GM19455 (cell line): Measurements from ENCODE around the gene RAE1.
"Not testable (repeated sequence)": the region's sequence is repeated elsewhere in the genome, so short reads cannot be mapped to it uniquely, and the experiment has no call there.

Experiments used
- ATAC-seq: cut with Tn5 transposase; IDR thresholded peaks from one replicate; pipeline ENCODE4 v1.9.1; 2021; ENCODE audit not compliant: unreplicated experiment

The RAE1 gene

DNA sequence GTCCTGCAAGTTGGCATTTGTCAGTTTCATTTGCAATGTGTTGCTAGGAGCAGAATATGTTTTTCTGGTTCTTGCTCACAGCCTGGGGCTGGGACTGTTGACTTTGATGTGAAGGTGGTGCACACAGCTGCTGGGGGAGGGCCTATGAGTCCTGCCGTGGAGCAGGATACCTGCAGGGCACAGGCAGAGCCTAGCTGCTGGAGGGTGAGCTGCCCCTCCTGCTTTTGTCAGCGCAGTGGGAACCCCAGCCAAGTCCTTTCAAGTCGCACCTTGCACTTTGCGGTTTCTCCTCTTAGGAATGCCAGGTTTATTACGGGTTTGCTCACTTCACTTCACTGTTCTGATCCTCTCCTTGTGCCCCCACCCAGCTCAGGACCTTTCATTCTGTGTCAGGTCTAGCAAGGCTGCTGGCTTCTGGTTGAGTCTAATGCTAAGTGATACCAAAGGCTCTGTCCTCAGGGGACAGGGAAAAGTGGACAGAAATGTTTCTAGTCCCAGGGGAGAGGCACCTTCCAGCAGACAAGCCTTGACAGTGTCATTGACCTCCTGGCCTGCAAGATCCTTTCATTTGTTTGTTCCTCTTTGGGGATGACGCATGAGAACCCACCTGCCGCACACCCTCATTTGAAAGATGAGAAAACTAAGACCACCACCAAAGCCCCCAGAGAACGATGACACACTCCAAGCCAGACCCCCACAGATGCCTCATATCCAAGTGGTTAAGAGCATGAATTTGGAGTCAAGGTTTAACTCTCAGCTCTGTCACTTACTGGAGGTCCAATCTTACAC, 24.2 kb upstream of the RAE1 start:
- ATAC-seq = no peak

DNA sequence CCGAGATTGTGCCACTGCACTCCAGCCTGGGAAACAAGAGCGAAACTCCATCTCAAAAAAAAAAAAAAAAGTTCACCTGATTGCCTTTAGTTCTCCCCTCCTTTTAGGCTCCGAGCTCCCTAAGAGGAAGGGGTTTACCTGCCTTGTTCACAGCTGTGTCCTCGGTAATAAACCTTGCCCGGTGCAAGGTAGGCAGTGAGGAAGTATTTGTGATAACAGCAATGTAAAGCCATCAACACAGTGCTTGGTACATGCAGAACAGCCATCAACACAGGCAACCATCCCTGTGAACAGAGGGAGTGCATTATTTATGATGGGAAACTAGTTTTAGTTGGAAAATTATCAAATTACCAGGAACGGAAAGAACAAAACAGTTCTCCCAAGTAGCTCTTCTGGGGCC, 23.2 kb upstream of the RAE1 start:
- no peak for ATAC-seq

DNA sequence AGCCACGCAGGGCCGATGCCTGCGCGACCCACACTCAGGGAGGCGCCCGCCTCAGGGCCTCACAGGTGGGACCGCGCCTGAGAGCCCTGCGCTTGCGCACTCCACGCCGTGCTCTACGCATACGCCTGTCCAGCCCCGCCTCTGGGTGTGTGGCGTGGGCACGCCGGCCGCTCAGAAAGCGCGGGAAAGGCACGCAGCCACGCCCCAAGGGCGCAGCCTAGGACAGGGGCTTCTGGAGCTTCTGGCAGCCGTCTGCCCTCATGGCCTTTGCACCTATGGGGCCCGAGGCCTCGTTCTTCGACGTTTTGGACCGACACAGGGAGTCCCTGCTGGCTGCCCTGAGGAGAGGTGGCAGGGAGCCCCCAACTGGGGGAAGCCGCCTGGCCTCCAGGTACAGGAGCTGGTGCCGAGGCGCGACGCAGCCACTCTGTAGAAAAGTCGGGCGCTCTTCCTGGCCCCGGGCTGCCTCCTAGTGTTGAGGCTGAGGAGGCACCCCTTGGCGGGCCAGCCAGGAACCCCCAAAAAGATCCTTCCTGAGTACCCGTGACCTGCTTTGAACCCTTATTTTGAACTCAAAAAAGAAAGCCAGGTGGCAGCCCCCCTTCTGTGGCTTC, 21.3 kb upstream of the RAE1 start, which contains the start of gene SPO11:
TSS of gene SPO11 (plus strand) at position 196 of the 614 bp plus-strand sequence. CDS start at position 261, 65 bp downstream.
- no peak for ATAC-seq

DNA sequence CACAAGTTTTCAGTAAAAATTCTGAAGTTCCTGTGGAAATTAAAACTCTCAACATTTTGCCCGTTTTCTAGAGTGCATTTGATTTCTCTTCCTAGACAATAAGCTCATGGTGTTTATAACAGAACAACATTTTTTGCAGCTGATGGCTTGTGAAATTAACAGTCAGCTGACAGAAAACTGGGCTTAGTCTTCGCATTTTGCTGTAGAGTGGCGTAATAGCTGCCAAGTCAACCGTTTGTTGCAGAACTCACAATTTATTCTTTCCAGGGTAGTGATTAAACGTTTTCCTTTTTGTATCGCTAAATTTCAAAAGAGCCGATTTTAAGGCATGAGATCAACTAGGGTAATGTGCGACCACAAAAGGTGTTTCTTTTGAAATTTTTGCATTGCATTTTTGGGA, 20.1 kb upstream of the RAE1 start:
- no peak for ATAC-seq

DNA sequence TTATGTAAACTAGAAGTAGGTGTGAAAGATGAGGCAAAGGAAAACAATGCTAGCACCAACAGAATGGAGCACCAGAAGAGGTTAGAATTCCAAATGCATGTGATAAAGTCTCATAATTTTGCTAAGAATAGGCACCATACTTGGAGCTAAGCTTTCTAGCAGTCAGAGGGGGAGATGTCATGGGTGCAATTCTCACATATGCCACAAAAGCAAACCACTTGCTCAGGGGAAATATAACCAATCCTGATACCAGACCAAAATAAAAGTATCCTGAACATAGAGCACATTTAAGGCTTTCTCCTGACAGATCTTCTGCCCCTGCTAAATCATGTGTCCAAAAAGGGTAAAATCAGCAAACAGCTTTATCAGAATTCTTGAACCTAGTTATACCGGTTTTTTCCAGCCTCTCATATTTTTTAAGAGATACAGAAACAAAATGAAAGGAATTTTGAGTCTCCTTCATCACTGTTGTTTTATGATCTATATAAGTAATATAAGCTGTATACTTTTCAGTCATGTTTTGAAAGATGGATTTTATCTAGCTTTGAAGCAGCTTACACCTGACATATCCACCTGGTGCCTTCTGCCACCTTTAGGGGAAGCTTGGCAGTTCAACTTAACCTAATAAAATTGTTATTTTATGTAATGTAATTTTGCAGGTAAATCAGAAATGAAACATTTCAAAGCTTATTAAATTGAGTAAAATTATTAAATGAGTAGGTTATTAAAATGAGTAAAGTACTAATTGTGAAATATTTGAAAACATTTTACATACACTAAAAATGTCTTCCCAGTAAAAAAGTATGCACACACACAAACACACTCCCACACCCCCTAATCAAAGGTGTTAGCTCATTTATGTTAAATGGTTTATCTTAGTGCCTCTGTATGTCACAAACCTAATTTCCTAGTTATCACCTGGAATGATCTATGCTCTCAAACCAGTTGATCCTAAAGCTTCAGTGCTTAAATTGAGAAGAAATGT, 18.7 kb upstream of the RAE1 start:
- ATAC-seq = no peak

DNA sequence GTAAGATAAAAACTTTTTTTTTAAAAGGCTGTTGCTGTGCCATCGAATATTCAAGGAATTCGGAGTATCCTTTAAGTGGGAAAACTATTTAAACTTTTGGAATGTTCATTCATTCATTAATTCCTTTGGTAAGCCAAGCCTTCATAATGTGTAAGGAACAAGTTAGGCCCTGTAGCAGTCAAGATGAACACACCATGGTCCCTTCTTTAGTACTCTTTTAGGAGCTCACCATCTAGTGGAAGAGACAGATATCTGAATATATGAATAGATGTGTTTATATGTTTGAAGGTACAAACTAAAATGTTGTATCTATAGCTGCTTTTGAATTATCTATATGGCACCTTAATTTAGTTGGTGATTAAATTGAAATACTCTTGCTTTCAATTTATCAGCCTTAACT, 15.7 kb upstream of the RAE1 start:
- no peak for ATAC-seq

DNA sequence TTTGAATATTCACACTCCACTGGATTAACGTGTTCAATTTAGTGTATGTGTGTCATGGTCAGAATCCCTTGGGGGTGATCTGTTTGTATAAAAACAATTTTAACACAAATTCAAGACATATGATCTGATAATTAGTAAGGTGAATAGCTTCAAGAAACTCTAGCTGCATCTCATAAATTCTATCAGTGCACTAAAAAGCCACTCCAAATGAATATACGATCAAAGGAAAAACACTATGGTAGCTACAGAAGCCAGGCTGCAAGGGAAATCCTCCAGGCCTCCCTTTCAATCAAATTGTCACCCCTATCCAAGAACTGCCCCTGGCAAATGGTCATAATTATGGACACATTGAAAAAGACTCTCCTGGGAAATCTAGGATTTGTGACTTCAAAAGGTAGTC, 9.4 kb upstream of the RAE1 start:
- no peak for ATAC-seq

DNA sequence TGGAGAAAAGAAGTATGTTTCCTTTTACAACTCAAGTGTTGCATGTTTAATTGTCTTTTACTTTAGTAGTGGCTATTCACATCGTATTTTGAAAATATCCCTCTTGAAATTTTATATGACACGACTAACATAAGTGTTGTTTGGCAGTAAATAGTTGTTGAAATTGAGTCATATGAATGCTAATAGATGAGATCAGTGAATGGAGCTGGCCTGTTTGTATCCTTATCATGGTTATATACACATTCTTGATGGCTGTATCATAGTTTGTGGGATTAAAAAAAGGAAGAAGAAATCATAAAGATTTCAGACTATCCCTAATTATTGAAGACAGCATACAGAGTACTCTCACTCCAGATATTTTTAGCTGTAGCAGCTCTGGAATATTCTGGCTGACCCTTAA, 8.2 kb upstream of the RAE1 start:
- no peak for ATAC-seq

DNA sequence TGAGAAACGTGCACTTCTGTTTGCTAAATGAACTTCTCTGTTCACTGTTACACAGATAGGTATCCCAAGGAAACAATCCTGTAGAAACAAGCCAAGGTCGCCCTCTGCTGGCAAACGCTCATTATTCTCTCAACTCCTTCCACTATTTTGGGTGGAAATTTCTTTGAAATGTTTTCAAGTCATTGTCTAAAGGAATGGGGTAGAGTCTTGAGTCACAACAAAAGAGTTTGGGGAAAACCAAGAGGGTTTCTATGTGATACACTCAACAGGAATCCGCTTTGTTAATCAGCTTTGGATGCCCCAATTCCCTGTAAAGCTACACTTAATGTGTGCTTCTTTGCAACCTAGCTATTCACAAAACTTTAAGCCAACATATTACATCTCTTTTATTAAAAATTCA, 4.6 kb upstream of the RAE1 start:
- ATAC-seq = no peak

DNA sequence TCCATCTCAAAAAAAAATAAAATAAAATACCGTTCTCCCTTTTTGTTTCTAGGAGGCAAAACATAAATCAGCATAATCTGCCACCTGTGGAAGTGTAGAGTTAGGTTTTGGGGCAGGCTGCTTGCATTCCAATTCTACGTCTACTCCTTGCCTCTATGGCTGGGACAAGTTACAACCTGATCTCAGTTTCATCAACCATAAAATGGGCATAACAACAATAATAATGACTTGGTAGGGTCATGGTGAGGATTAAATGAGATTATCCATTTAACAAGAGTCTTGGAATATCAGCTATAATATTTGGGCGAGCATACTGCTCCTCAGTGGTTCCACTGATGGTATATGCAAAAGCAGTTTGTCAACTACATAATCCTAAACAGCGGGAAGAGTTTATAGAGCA, 3.7 kb upstream of the RAE1 start:
- ATAC-seq = no peak

DNA sequence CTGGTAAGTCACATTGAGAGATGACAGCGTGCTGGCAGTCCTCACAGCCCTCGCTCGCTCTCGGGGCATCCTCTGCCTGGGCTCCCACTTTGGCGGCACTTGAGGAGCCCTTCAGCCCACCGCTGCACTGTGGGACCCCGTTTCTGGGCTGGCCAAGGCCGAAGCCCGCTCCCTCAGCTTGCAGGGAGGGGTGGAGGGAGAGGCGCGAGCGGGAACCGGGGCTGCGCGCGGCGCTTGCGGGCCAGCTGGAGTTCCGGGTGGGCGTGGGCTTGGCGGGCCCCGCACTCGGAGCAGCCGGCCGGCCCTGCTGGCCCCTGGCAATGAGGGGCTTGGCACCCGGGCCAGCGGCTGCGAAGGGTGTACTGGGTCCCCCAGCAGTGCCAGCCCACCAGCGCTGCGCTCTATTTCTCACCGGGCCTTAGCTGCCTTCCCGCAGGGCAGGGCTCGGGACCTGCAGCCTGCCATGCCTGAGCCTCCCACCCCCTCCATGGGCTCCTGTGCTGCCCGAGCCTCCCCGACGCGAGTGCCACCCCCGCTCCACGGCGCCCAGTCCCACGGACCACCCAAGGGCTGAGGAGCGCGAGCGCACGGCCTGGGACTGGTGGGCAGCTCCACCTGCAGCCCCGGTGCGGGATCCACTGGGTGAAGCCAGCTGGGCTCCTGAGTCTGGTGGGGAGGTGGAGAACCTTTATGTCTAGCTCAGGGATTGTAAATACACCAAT, 2.7 kb upstream of the RAE1 start:
- ATAC-seq = not testable (repeated sequence)

DNA sequence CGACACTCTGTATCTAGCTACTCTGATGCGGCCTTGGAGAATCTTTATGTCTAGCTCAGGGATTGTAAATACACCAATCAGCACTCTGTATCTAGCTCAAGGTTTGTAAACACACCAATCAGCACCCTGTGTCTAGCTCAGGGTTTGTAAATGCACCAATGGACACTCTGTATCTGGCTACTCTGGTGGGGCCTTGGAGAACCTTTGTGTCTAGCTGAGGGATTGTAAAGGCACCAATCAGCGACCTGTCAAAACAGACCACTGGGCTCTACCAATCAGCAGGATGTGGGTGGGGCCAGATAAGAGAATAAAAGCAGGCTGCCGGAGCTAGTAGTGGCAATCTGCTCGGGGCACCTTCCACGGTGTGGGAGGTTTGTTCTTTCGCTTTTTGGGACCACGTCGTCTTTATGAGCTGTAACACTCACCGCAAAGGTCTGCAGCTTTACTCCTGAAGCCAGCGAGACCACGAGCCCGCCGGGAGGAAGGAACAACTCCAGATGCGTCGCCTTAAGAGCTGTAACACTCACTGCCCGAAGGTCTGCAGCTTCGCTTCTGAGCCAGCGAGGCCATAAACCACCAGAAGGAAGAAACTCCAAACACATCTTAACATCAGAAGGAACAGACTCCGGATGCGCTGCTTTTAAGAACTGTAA, 2.0 kb upstream of the RAE1 start:
- ATAC-seq = not testable (repeated sequence)

DNA sequence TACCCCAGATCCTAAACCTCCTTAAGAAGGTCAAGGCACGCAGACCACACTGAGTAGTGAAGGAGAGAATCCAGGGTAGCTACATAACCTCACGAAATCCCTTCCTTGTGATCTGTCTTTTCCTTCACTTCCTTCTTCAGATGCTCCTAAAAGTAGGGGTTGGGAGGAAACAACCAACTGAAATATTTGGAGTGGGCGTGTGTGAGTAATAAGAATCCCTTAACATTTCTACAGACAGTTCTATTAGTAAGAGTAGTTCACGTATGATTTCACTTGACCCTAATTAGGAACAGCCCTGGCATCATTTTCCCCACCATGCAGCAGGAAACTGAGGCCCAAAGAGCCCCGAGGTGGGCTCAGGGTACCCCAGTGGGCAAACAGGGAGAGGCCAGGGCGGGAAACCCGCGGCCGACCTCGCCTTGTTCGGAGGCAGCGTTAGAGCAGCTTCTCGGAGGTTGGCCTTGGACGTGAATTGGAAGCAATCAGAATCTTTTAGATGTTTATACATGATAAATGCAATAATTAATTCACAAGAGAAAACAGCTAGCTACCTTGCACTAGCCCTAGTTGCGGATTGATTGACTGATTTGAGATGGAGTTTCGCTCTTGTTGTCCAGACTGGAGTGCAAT, 859 bp upstream of the RAE1 start:
- no peak for ATAC-seq

DNA sequence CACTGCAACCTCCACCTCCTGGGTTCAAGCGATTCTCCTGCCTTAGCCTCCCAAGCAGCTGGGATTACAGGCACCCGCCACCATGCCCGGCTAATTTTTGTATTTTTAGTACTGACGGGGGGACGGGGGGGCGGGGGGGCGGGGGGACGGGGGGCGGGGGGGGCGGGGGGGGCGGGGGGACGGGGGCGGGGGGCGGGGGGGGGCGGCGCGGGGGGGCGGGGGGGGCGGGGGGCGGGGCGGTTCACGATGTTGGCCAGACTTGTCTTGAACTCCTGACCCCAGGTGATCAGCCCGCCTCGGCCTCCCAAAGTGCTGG, 371 bp upstream of the RAE1 start:
- not testable (repeated sequence) for ATAC-seq

DNA sequence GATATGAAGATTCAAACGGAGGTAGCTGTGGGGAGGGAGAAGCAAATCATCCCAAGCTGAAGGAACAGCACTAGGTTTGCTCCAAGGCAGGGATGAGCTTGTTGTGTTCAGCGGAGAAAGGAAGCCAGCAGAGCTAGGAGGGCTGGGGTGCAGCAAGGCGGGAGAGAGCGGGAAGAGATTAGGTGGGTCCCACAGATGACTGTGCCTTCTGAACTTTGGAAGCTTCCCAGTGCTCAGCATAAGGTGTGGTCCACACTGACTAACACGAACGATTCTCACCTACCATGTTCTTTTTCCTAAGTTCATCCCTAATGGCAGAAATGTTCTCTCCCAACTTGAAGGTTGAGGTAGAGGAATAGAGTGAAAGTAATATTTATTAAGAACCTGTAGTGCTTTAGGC, 1.2 kb downstream of the RAE1 start:
- no peak for ATAC-seq

DNA sequence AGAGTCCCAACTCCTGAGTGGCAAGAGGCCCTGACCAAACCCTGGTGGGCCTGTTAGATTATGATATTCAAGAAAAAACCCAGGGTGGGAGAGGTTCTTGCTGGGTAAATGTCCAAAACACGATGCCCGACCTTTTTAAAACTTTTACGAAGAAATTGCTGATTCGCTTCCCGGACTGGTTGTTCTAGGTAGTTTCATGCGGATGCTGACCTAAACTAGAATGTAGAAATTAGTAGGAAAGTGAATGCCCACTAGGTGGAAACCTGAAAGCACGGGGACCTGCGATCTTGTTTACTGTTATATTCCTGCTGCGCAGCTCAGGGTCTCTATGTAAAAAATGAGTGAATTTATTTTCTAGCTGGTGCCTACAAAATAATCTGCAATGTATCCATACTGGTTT, 2.3 kb downstream of the RAE1 start:
- no peak for ATAC-seq

DNA sequence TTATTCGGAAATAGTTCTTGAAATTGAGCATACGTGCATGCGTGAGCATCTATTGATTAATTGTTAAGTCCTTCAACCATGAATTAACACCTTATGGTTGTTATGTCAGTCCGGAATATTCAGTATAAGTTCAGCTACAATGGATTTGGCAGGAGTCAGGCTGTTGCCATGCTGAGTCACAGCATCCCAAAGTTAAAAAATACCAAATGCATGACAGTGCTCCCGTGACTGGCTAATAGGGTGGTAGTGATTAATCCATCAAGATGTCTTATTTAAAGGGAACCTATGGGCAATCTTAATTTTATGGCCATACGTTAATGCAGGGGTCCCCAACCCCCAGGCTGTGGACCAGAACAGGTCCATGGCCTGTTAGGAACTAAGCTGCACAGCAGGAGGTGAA, 10.5 kb downstream of the RAE1 start:
- no peak for ATAC-seq

DNA sequence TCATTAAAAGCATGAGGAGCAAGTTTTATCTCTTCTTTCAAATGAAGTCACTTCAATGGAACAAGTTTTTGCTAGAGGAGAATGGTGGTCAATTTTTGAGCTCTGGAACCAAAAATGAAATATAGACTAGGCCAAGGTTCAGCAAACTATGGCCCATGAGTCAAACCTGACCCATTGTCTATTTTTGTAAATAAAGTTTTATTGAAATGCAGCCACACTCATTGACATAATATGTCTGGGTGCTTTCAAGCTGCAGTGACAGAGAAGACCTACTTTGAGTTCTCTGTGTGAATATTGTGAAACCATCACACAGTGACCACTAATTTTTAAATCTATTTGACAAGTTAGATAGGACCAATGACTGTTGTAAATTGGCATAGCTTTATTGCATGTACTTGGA, 13.4 kb downstream of the RAE1 start:
- ATAC-seq = no peak

DNA sequence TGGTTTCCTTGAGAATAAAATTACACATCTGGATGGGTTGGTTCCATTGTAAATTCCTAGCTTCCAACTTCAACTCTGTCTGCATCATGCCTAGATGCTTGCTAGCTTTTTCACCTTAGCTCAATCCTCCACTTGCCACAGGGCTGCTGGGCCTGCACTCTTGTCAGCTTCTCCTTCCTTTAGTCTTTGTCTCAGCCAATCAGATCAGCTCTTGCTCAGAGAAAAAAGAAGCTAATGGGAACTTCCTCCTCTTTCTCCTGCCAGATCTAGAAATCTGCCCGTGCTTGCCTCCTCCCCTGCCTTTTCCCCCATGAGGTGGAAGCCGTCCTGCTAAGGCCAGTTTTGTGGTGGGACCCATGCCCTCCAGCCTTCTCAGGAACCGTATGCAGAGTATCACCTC, 18.5 kb downstream of the RAE1 start:
- ATAC-seq = no peak

DNA sequence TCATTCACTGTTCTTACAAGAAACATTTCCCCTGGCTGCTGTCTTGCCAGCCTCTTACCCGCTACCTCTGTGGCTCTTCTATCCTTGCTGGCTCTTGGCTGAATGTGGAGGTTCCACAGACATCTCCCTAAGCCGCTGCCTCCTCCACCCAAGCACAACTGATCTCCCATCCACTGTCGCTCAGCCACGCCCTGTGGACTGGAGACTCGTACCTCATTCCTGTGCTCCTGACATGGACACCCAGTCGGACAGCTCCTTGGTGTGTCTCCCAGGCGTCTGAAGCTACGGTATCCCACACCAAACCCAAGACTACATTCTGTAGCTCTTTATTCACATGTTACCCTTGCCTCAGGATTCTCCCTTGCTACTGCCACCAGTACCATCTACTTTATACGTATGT, 19.3 kb downstream of the RAE1 start:
- ATAC-seq = no peak
